ACHN (cell line): Measurements from ENCODE around the gene TLX2.
"Not testable (repeated sequence)": the region's sequence is repeated elsewhere in the genome, so short reads cannot be mapped to it uniquely, and the experiment has no call there.

Experiments
- DNase-seq: peaks from one replicate; pipeline ENCODE4 v3.0.0-alpha.2; 2015
- in situ Hi-C: cut with HindIII; loops from 2 replicates; pipeline ENCODE4 v1.10.0; 2017; ENCODE audit warnings: low sequenced_read_pairs, low pct_ligation_motif_present, low pct_unique_long_range_greater_than_20kb

TLX2 gene

DNA sequence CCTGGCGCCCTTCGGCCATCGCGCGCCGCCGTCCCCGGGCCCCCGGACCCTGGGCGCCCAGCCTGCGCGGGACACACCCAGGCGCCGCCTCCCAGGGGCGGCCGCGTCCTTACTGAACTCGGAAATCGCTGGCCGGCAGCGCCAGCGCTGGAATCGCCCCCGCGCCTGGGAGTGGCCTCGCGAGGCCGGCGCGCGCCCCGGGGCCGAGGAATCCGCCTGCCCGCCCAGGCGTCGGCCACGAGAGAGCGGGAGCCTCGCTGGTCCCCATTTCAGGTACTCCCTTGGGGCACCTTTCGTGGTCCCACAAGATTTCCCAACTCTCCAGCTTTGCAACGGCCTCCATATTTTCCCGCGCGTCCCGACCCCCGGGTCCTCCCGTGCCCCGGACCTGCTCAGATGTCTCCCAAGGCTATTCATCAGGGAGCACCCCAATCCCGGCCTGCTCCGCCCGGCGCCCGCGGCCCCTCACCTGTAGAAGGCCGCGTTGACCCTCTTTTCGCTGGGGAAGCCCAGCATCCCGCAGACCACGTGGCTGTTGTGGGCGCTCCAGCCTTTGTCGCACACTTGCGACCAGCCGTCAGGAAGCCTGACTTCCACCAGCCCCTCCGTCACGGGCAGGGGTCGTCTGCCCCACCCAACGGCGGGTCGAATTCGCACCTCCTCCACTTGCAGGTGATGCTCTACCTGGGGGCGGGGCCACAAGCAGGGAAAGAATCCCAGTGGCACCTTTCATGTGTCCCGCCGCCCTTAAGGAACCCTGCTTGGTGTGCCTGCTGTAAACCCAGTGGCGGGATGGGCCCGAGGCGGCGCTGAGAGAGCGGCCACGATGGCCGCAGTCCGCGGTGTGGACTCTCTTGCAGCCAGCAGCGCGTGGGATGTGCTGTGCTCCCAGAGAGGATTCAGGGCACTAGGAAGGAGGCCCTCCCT is 34.9 kb downstream of the TLX2 start:
- in situ Hi-C loops, result no loop called here
- peak; percentile 75 for DNase-seq

DNA sequence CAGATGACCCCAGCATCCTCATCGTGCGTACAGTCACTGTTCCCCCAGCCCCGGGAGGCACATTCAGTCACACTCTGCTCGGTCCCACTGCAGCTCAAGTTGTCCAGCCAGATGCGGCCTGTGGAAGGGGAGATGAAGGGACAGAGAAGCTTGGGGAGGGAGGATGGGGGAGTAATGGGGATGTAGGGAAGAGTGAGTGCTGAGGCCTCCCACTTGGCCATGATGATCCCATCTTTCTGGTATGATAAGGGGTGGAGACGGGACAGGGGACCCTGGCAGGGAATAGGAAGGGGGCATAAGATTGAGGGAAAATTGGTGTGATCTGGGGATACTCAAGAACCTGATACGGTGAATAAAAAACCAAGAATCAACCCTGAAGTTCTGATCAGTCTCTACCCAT is 36.0 kb downstream of the TLX2 start:
- DNase-seq, result no peak
- in situ Hi-C loops, result no loop called here

DNA sequence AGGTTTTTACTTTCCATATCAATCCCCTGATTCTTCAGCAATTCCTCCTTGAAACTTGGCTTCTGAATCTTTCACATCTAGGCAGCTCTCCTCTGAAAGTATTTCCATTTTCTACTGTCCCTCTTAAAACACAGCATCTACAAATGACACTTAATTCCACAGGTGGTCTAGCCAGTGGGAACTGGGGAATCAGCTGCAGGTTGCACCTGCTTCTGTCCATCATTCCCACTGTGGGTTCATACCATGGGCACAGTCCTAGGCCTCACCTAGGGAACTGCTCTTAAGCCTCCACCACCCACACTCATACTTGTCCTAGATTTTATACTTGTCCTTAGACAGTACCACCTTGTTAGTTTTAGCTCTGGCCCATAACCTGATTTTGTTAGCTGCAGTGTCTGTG is 37.3 kb downstream of the TLX2 start:
- in situ Hi-C loops, result no loop called here
- no peak for DNase-seq

DNA sequence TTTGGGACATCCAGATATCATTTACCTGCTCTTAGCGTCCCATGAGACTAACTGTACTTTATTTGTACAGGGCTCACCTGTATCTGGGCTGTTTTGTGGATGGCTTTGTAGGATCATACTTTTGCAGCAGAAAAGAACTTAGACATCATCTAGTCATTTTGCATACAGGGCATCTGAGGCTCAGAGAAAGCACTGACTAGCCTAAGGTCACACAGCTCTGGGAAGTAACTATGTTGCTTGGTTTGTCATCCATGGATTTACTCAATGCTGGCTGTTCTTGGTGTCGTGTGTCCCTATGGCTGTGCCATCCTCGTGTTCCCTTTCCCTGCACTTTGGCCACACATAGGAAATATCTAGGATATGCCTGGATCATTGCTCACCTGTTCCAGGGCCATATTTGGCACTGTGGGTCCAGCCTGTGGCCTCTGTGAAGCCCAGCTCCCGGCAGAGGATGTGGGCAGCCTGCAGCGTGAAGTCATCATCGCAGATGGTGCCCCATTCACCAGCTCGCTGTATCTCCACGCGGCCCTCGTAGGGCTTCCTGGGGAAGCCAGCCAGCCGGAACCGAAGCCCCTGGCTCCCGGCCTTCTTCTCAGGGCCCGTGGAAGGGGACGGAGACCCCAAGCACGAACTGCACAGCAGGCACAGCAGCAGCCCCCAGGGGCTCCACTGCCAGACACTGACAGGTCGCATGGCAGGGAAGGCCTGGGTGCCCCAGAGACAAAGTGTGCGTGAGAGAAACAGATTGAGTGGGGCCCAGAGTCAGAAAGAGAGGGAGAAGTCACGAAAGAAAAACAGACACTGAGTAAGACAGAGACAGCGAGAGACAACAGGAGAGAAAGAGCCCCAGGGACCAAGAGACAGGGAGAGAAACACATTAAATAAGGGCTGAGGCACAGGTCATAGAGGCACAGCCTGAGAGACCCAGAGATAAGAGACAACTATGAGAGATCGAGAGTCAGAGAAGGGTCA is 38.0 kb downstream of the TLX2 start:
- DNase-seq, result no peak
- in situ Hi-C loops, result no loop called here

DNA sequence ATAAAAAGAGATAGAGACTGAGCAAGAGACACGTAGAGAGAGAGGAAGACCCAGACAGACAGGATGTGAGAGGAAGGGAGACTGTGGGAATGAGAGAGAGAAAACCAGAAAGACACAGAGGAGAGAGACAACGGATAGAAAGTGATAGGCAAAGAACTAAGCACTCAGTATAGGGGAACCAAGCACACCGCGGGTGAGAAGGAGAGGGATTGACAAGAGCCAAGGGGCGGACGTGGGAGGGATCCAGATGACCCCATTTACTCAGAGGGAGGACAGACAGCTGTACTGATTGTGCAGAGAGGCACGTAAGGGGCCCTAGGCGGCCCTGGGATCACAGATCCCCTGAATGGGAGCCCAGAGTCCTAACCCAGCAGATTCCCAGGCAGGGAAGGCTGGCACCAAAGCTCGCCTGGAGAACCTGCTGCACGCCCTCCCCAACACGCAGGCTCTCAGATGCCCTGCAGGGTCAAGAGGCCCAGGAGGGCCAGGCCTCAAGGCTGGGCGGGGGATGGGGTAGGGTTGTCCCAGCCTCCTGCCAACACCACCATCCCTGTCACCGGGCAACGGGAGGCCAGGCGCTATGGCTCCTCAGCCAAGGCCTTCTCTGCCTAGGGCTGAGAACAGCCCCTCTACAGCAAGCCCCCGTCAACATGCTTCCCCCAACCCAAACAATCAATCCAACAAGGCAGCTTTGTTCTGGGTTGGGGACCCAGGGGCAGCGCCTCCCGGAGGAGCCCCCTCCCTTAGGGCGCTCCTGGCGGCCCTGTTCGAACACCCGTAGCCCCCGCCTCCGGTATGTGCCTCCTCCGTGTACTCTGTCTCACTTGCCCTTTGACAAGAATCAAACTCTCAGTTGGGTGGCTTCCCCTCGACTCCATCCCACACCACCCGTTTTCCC is 38.9 kb downstream of the TLX2 start:
- DNase-seq, result no peak
- in situ Hi-C loops, result no loop called here

DNA sequence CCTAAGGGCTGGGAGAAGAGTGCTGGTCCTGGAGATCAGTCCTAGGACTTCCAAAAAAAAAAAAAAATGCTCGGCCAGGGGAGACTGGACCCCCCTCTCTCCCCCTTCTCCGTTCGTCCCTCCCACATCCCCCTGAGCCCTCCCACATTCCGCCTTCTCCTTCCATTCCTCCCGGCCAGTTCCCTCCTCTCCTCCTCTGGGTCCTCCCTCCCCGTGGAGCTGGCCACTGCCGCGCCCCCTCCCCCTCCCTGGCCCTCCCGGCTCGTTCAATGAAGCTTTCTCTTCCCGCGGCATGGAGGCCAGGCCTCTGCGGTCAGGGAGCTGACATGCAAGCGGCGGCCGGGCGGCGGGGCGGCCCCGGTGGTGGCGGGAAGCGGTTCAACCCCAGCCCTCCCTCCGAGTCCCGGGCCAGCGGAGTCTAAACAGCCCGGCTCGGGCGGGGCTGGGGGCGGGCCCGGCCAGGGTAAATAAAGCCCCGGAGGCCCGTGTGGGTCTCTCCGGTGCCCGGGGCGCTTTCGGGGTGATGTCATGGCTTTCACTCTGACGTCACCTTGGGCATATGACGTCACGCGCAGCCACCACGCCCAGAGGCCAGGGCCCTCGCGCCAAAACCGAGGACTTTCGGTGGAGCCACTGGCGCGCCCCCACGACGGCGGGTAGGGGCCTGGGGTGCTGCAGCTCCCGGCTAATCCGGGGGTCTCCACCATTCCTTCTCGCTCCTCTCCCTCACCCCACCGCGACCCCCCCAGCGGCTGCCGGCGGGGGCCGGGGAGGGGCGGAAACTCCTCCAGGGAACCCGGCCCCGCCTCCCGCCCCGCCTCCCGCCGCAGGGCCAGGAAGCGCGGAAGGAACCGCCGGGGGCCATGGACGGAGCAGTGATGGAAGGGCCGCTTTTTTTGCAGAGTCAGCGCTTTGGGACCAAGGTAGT is 39.9 kb downstream of the TLX2 start, which contains the start of the genes DOK1 and LOXL3:
DOK1 (plus strand) TSS at position 829 of the 928 bp plus-strand sequence; CDS start at position 864, 35 bp downstream.
LOXL3 (minus strand) TSS at position 51 of the 928 bp plus-strand sequence. CDS start 1,308 bp downstream, outside the sequence.
- in situ Hi-C loops, result no loop called here
- DNase-seq, result peak; percentile 90

DNA sequence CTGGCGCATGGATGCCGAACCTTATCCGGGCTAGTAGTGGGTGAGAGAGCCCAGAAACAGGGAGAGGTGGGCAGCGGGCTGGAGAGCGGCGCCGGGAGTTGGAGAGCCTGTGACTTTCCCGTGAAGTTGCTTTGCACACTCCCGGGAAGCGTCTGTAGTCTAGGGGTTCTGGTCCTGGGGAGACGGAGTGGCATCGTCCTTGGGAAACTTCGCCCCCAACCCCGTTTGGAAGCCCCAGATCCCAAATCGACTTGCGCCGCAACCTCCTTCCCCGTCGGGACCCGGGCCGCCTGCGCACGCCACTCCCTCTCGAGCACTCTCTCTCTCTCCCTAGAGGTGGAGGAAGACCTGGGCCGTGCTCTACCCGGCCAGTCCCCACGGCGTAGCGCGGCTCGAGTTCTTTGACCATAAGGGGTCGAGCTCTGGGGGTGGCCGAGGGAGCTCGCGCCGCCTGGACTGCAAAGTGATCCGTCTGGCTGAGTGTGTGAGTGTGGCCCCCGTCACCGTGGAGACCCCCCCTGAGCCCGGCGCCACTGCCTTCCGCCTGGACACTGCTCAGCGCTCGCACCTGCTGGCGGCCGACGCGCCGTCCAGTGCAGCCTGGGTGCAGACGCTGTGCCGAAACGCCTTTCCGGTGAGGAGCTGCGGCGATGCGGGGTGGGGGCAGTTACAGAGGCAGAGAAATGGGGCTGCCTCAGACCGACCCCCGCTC is 40.7 kb downstream of the TLX2 start:
- DNase-seq, result peak; percentile 67

DNA sequence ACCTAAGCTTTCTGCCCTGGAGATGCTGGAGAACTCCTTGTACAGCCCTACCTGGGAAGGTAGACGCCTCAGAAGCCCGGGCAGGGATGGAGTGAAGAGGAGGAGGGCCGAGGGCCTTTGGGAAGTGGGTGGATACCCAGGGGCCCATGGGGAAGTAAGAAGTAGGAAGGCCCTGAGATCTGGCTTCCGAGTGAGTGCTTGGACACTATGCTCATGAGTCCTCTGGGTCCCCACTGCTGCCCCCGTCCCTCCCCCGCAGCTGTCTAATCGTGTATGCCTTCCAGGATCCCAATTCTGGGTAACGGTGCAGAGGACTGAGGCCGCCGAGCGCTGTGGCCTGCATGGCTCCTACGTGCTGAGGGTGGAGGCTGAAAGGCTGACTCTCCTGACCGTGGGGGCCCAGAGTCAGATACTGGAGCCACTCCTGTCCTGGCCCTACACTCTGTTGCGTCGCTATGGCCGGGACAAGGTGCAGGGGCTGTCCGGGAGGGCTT is 41.4 kb downstream of the TLX2 start:
- no peak for DNase-seq
- in situ Hi-C loops, result no loop called here

More for the DNA sequence above, 40.7 kb downstream of the TLX2 start:
- in situ Hi-C loops, result no loop called here

DNA sequence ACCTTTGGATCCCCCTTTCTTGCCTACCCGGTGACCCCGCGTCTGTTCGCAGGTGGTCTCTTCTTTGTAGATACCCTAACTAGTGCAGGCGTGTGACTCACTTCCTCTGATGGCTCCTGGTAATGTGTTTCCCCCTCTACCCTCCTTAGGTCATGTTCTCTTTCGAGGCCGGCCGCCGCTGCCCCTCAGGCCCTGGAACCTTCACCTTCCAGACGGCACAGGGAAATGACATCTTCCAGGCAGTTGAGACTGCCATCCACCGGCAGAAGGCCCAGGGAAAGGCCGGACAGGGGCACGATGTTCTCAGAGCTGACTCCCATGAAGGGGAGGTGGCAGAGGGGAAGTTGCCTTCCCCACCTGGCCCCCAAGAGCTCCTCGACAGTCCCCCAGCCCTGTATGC is 41.9 kb downstream of the TLX2 start:
- in situ Hi-C loops, result no loop called here

DNA sequence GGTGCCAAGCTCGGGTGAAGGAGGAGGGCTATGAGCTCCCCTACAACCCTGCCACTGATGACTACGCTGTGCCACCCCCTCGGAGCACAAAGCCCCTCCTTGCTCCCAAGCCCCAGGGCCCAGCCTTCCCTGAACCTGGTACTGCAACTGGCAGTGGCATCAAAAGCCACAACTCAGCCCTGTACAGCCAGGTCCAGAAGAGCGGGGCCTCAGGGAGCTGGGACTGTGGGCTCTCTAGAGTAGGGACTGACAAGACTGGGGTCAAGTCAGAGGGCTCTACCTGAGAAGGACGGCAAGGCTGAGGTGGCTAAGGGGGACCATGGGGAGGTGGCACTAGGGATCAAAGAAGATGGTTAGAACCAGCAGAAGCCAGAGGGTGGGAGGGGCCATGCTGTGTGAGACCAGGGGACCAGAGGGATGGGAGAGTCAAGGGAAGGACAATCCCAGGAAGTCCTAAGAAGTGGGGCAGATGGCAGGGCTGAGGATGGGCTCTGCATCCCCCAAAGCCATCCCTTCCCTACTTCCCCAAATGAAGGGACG is 42.7 kb downstream of the TLX2 start:
- in situ Hi-C loops, result no loop called here

More for the DNA sequence above, 41.9 kb downstream of the TLX2 start:
- no peak for DNase-seq

DNA sequence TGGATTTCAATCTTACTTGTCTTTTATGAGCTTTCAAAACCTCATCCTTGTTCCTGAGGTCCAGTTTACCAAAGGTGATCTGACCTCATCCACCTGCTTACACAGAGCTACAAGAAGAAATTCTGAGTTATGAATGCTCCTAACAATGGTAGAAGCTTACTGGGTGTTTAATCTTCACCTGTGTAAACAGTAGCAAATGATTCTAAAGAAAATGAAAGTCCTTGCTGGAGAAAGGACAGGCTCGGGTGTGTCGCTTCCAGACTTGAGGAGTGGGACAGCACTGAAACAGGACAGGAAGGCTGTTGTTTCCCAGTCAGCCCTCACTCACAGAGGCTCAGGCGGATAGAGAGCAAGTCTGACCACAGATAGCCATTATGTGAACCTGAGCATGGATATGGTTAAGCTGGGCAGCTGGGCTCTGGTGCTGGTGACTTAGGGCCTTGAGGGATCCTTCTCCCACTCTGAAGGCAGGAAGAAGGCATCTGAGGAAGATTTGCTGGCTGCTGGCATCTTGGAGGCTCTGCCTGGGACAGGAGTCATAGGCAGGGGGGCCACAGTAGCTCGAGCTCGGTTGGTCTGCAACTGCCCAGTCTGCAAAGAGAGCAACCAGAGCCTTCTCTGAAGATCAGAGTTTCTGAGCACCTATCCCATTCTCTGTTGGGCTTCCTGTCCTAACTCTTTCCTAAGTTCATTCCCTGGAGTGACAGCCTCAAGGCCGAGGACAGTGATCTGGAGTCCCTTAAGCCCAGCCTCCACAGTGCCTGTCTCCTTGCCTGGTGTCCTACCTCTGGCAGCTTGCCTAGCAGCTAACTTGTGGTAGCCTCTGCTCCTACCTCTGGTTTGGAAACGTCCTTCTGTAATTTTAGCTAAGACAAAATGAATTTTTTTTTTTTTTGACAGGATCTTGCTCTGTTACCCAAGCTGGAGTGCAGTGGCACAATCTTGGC is 44.3 kb downstream of the TLX2 start:
- no peak for DNase-seq
- in situ Hi-C loops, result no loop called here

More for the DNA sequence above, 42.7 kb downstream of the TLX2 start:
- DNase-seq, result no peak

DNA sequence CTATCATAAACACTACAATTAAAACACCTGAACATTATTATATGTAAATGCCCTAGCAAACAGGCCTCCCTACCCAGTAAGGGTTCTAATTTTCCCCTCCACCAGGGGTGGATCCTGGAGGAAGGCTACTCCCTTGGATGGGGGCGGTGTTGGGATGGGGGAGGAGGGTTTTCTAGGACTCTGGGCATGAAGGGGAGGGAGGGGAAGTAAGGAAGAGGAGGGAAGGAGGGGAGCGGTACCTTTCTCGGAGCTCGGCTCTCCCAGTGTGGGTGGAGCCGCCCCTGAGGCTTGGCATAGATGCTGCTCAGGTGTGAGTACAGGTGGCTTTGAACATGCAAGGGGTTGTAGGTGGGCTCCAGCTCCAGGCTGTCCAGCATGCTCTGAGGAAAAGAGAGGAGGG is 45.7 kb downstream of the TLX2 start:
- in situ Hi-C loops, result no loop called here
- DNase-seq, result no peak

DNA sequence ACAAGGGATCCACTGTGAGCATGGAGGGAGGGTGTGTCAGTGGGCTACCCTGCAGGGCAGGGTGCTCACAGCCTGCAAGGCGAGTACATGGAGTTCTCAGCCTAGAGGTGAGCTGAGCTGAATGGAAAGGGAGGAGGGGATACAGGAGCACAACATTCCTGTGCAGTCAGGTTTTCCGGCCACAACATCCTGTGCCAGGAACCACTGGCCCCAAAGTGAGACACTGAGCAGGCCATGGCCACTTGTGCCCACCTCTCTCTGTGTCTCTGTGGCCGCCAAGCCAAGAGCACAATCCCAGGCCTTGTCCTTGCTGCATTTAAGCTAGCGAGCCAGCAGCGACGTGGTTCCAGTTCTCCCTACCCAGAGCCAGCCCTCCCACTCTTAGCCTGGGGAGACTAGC is 46.3 kb downstream of the TLX2 start:
- no peak for DNase-seq
- in situ Hi-C loops, result no loop called here

DNA sequence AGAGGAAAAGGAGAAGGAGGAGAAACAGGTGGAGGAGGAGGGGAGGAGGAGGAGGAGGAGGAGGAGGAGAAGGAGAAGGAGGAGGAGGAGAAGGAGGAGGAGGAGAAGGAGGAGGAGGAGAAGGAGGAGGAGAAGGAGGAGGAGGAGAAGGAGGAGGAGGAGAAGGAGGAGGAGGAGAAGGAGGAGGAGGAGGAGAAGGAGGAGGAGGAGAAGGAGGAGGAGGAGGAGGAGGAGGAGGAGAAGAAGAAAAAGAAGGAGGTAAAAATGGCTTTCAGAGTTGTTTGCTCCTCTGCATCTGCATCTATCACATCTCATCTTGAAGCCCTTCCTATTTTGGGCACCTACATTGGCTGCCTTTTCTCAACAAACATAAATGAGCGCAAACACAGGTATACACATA is 46.8 kb downstream of the TLX2 start:
- DNase-seq, in situ Hi-C loops: not testable (repeated sequence)

DNA sequence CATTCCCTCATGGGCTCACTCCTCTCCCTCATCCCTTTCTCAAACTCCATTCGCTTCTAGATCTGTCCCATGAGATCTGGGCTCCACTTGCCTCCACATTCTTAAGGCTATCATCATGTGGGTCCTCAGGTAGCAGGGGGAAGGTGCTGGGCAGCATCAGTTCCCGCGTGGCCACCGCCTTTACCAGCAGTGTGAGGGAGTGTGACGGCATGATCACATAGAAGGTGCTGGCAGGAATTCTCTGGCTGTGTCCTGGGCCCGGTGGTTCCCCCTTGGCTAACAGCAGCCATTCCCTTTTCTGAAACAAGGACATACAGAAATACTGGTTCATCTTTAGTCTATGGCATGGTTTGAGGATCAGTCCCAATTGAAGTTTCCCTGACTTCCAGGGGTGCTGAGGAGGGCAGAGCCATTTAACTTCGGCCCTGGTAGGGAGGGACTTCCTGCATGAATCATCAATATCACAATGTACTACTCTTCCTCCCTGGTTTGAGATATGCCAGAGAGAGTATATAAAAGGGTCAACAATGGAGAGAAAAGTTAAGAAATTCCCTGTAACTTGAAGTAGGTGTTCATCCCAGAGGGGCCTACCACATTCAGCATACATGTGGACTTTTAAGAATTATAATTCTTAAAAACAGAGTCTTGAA is 48.0 kb downstream of the TLX2 start:
- in situ Hi-C loops, result no loop called here
- no peak for DNase-seq
